Smooth muscle cell of trachea (primary cell): ENCODE data around the gene RGS9. TPM values are rescaled to one million over a fixed set of nuclear protein-coding genes. Genes with fewer than 3 reads are reported as not detected.

Source experiments
- total RNA-seq: library from RNA; depleted of rRNA; stranded (reverse); fragments of >200 nt; gene quantifications from 2 replicates; pipeline ENCODE4 v1.2.1, GENCODE V29; 2014

The RGS9 gene
- total RNA-seq, result 1.2 and 1.5 TPM in 2 replicates

GRCh38 chr17:65137021-65137939 lies at the start of gene RGS9:
Gene RGS9 (plus strand): TSS chr17:65137370. CDS start chr17:65137541, 171 bp downstream.

Other genes starting within 250 kb of the RGS9 start
- gene LRRC37A3, start 217.9 kb upstream of the RGS9 start, total RNA-seq, result 6.0 and 6.7 TPM in 2 replicates
- 62.4 and 64.4 TPM in 2 replicates for gene GNA13, start 80.6 kb upstream of the RGS9 start, total RNA-seq